ENCODE measurements around the gene ABLIM1.

The ABLIM1 gene

DNA sequence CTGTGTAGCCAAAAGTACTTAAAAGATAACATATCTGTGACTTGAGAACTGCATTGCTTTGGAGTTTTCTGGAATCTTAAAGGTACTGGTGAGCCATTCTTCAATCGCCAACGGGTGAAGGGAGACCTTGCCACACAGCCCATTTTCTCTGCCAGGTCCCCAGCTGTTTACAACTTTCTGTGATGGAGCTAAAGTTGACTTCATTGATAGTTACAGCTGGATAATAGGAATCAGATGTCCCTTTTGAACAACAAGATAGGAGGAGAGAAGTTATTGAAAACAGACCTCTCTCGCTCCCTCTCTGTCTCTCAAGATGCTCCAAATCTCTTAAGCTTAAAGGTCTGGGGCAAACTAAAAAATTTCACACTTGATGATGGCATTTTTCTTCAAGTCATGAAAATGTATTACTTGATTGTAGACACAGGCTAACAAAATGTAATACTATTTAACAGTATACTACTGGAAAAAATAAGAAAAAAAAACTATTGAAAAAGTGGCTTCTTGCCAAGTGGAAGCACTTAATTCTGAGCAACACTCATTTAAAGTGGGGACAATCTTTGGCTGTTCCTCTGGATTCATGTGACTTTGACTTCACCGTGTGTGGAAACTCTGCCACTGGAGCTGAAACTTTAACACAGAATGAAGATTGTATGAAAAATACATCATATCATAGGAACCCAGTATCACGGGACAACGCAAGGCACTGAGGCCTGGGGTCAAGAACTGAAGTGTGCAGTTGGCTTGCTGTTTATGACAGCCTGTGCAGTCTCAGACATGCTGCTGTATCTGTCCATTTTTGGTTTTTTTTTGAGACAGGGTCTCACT lies 175.4 kb downstream of the ABLIM1 start:
- DNase-seq, result no peak

DNA sequence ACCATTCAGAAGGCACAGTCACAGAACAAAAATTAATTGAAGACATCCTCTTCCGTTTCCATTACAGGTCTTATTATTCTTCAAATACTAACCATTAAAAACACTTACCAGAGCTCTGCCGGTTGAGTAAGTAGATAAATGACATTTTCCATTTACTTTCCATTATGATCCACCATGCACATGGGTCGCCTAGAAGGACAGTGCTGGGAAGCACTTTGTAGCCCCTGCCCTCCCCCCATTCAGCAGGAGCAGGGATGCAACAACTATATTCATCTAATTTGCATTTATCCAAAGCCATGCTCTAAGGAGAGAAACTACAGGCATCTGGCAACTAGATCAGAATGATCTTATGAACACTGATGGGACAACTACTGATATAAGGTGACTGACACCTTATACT lies 177.0 kb downstream of the ABLIM1 start:
- DNase-seq, result no peak

DNA sequence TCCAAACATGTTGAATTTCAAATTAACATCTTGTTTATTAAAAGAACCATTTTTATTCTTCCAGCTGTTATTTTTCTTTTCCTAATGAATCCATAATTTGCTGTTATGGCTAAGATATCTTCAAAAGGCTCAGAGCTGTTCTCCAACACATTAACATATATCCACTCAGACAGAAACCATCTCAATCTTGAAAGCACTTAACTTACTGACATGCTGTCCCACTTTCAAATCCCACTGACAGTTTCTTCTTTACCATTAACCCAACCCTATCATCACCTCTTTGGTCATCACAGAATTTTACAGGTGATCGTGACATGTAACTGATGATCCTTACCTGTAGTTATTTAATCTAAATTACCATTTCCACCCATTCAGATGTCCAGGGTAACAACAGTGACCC lies 178.2 kb downstream of the ABLIM1 start:
- DNase-seq, result no peak

DNA sequence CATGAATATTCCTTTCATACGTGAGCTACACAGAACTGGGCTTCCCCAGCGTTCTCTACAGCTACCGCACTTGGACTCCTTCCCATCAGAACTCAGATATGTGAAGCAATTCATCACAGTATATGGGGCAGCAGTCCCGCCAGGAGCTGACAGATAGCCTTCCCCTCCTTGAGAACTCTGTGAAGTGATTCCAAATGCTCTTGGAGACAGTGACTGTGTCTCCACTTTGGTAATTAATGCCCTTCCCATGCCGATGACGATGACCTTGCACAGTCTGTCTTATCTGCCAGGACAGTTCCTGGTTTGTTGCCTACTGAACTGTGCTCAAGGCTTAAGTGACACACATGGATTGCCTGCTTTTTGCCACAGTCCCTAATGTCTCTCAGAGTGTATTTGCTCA lies 178.8 kb downstream of the ABLIM1 start:
- DNase-seq, result no peak

DNA sequence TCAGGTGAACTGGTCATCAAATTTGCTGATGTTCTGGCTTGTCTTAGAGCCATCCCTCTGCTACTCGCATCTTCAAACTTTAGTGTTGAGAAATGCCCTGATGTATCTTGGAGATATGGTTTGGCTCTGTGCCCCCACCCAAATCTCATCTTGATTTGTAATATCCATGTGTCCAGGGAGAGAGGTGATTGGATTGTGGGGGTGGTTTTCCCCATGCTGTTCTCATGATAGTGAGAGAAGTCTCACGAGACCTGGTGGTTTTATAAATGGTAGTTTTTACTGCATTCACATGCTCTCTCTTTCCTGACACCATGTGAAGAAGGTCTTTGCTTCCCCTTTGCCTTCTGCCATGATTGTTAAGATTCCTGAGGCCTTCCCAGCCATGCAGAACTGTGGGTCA lies 179.8 kb downstream of the ABLIM1 start:
- no peak for DNase-seq

DNA sequence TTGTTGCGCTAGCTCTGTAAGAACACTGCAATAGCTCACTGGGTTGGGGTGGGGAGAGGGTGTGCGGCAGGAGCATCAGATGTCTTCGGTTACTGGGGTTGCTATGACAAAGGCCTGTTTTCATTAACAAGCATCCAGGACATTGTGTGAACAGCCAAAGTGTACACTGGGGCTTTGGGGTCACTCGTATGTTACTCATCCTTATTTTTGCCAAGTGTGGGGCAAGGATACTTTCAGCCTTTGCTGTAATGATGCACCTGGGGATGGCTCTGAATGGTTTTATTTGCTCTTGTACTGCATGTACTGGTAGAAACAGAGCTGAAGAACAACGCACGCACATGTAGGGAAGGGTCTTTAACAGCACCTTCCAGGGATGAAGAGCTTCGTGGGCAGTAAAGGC lies 180.8 kb downstream of the ABLIM1 start:
- no peak for DNase-seq

DNA sequence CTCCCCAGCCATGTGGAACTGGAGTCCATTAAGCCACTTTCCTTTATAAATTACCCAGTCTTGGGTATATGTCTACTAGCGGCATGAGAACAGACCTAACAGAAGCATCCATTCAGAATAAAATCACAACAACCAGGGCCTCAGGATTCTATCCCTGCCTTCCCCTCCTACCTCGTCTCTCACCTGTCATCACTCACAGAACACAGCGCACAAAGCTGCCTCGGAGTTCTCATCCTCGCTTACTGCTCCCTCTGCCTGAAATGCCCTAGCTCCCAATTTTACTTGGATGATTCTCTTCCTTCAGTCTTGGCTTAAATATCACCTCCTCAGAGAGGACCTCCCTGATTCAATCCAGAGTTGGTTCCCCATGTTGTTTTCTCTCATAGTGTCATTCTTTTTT lies 183.1 kb downstream of the ABLIM1 start:
- no peak for DNase-seq

DNA sequence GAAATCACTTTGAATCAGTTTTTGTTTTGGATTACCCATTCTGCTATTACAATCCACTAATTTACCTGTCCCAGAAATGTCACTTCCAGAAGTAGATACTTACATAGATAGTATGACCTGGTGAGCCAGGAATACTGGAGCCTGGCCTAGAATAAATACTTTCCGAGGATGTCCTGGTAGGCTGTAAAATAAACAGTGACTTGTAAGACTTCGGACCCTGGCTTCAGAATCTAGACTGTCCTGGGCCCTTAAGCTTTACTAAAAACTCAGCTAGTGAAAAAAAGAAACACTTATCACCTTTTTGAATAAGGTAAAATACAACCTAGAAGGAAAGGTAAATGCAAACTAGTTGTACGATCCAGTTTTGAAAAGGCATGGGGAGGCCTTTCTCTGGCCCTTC lies 184.3 kb downstream of the ABLIM1 start:
- DNase-seq, result no peak

DNA sequence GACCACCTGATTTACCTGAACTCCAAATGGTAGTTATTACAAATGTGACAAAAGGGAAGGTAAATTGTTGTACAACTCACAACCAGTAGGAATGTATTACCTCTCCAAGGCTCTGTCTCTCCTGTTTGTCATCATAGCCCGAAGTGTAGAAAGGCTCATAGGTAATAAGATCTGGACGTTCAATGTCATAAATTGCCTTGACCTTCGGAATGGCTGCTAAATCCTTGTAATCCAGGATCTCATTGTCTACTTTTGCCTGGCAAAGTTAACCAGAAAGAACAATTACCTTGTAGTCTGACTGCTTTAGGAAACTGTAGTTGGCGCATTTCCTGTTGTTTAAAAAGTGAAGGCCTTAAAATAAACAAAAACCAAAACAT lies 185.2 kb downstream of the ABLIM1 start:
- DNase-seq, result no peak

DNA sequence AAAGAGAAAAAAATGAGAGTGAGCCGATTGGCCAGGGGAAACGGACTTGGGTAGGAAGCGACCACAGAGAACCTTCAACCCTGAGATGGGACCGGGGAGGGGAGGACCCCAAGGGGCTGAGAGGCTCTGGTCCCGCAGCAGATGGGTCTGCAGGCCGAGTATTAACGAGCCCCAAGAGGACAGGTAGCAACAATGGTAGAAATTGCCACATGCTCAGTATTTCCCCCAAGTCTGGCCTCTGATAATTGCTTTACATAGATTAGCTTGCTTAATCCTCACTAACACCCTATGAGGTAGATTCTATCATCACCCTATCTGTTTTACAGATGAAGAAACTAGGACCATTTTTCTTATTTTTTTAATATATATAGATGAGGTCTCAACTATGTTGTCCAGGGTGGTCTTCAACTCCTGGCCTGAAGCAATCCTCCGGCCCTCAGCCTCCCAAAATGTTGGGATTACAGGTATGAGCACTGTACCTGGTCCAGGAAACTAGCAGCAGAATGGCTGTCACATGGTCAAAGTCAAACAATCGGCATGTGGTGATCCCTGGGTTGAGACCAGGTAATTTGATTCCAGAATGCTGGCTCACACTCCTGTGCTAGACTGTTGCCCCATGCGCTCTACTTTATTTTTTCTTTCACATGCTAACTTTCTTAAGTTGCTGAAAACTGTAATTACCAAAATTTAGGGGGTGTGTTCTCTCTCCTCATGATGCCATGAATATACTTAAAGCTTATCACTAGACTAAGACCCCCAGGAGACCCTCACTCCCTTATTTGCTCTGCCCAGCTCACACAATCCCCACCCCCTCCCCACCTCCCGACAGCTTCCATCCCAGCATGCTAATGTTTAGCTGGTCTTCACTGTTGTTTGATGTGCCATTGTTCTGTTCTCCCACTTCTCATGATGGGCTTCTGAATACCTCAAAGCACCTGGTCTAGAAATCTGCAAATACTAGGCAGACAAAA lies 185.9 kb downstream of the ABLIM1 start:
- no peak for DNase-seq

DNA sequence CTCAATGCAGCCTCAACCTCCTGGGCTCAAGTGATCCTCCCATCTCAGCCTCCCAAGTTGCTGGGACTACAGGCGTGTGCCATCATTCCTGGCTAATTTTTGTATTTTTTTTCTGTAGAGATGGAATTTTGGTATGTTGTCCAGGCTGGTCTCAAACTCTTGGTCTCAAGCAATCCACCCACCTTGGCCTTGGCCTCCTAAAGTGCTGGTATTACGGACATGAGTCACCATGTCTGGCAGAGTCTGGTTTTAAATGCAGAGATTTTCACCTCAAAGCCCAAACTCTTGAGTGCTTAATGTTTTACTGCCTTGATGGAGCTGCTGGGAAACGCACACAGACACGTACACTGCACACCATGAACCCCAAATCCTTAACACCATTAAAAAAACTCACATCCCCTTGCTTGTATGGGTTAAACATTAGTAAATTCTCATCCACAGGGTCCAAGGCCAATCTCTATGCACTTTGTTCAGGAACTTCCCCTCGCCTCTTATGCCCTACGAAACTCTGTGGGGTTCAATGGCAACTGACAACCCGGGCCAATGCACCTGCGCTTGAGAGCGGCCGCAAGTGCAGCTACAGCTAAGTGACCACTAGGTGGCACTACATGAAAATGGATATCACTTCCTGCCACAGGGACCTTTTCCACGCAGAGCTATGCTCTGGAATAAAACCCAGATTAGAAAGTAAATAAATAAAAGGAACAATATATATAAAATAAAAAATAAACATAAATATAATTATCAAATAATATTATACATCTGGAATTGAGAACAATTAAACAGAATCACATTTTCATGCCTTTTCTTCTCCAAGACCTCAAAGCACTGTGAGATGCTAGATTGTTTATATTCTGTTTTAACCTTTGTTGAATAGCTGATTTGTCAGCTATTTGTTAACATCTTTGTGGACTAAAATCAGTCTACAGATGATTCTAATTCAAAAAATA lies 186.8 kb downstream of the ABLIM1 start:
- peak; percentile 47 for DNase-seq

DNA sequence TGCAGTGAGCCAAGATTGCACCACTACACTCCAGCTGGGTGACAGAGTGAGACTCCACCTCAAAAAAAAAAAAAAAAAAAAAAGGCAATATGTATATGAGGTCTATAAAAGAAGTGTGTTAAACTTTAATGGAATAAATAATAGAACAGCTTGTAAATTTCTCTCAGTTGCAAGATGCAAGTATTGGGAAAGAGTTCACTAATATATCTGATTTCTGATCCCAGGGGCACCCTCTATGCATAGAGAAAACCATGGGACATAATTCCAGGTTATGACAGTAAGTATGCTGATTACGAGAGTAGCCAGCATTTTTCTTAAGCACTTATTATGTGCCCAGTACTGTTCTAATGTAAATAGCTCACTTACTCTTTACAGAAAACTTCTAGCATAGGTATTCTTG lies 187.7 kb downstream of the ABLIM1 start:
- DNase-seq, result no peak

DNA sequence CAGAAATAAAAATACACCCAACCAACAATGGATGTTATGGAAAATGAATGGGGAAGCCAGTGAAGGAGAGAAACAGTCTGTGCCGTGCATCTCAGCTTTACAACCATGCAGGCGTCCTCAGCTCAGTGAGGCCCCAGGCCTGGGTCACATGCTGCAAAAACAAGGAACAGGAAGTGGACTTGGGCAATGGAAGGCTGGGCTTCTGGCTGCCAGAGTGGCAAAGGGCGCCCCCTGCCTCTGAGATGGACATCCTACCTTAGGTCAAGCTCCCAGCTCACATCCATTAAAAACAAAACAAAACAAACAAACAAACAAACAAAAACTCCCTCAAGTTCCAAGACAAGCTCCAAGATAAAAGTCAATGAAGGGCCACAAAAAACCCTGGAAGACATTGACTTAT lies 199.1 kb downstream of the ABLIM1 start:
- no peak for DNase-seq

DNA sequence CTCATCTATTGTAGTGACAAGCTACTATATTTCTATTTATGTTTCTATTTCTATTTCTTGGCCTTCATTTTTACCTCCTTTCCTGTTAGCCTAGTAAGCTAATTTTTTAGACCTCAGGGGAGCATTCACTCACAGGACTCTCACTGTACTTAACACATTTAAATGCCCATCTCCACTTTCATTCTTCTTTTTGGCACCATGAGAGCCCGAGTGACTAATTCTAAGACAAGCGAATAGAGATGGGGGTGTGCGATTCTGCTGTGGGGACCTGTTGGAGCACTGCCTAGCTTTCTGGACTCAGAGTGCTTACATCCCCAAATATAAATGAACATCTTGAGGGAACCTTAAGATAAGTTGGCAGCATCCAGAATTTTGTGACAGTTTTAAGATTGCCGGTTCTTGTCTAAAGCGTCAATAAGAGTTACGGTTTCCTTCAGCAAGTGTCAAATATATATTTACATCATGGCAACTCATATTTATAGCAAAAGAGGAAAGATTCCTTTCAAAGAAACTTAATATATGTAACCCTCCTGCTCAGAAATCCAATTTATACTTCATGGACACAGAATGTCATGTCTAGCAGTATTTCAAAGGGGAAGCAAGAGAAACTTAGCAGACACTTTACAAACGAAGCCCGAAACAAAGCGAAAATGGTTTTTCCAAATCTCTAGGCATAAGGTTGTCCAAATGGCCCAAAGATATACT lies 199.7 kb downstream of the ABLIM1 start:
- DNase-seq, result no peak

DNA sequence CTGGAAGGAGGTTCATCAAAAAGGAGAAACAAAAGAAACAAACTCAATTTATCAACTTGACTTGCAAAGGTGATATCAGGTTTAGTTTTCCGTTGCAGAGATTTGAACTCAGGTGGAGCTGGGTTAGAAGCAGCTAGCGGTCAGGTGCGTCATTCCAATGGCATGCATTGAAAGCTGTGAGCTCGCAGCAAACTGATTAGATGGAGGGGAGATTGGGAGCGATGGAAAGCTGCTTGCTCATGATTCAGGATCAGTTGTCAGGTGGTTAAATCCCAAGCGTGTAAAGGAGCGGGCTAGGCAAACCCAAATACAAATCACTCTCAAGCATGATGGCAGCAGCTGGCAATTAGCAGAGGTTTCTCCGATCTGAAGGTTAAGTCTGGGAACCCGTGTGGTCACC lies 204.5 kb downstream of the ABLIM1 start:
- DNase-seq, result no peak

DNA sequence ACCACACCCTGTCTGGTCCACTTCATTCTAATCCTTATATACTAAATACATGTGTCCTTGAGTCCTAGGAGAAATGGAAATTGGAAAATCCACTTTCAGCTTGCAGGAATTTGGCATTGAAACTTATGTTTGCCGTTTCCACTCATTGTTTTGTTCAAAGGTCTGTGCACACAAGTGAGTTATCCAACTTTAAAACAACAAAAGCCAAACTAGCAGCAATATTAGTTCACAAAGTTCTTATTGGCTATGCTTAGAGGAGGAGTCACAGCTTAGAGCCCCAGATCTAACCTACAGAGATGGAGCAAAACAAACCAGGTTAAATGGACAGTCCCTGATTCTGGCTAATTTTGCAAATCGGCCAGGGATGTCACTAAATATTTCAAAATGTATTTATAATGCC lies 209.2 kb downstream of the ABLIM1 start:
- no peak for DNase-seq

DNA sequence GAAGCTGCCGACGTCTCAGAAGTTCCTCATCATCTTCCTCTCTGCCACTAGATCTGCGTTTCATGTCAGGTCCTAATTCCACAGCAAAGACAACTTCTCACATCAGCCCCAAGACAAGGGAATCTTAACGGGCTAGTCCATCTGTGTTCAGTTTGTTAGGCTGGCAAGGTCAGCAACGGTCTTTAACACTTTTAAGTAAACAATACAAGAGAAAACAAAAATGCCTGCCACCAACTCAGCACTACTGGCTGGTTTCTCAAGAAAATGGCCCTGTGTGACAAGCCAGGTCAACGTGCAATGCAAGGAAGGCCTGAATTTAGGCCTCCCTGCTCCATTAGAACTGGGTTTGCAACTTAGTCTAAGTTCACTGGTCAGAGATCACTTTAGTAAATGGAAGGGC lies 212.7 kb downstream of the ABLIM1 start:
- no peak for DNase-seq

DNA sequence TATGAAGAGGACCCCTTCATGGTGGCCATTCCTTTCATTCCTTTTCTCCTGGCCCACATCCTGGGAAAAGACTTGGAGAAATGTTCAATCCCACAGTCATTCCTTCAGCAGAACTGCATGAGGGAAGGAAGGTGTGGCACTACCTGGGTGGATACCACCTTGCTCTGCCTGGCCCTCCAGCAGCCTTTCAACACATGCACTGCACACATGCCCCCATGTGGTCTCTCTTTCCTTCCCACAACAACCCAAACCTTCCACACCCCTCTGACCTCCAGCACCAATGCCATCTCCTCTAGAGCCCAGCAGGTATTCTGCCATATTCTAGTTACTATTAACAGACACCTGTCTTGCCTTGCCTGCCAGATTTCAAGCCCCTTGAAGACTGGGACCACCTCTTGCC lies 213.3 kb downstream of the ABLIM1 start:
- no peak for DNase-seq

DNA sequence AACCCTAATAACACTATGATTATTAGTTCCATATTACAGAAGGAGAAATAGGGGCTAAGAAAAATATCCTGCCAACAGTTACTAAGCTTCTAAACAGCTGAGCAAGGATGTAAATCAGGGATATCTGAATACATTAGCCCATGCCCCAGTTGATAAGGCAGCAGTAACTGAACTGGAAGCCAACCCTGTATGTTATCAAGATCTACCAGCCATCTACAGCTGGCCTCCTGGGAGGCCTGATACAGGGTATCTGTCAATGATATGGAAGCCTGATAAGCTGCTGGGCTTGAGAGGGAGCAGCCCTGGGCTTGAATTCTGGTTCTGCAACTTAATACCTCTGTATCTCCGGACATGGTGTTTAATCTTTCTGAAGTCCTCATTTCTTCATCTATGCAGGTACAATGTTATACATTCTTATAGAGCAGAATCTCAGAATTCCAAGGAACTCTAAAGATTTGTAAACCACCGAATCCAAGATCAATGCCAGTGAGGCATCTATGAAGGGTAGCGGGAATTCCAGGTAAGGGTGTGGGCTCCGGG lies 215.9 kb downstream of the ABLIM1 start:
- DNase-seq, result no peak

DNA sequence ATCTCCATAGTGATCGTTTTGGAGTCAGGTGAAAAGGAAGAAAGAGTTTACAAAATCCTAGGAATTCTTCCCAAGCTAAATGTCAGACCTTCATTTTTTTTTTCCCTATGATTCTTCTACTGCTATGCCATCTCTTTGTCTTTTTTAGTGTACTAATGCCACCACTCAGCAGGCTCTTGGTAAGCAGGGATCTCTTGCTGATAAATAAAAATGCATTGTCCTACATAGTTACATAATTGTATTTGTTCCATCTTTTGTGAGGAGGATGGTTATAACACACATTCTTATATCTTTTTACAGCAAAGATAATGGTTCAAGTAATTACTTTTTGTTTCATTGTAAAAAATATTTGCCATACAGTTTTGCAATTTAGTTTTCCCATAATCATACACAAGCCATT lies 217.0 kb downstream of the ABLIM1 start:
- no peak for DNase-seq

DNA sequence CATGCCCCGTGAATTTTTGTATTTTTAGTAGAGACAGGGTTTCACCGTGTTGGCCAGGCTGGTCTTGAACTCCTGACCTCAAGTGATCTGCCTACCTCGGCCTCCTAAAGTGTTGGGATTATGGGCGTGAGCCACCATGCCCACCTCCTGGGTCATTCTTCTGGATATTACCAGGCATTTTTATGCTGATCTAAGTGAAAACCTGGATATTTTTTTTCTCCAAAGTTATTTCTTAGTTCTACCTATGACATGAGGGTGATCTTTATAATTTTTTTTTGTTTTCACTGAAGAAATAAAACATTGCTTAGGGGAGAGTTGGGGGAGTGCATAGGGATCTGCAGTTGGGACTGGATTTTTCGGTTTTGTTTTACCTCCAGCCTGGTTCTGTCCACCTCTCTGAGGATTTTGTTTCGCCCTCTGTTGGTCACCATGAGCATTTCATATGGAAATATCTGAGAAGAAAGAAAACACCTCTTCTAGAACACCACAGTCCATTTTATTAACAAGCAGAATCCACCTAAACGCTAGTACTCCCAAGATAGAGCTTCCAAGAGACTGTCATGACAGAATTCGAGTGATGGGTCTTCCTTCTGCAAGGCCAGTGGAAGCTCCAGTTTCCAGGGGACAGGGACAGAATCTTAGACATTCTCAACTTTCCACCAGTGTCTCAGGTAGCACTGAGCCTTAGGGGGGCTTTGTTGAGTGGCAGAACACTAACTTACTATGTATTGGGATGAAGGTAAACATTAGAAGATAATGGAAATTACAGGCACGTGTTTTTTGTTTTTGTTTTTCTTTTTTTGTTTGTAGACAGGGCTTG lies 220.4 kb downstream of the ABLIM1 start:
- DNase-seq, result no peak
